Measurements from ENCODE around the gene TROAP. TPM values are rescaled to one million over a fixed set of nuclear protein-coding genes. Genes with fewer than 3 reads are reported as not detected.
"Not testable (repeated sequence)": the region's sequence is repeated elsewhere in the genome, so short reads cannot be mapped to it uniquely, and the experiment has no call there.

Gene TROAP
- total RNA-seq, 1 donor from 2014 or later: 0.66 TPM

- DNase-seq: no peak
- intact Hi-C loops (cut with micrococcal nuclease): no loop called here
- Histone ChIP-seq H3K36me3 (peaks cover 17% of the 10 kb centered on the region), H3K27me3 (ENCODE audit: low read depth) (no peaks in the 10 kb centered on the region), H3K4me1 (peaks cover 11% of the 10 kb centered on the region), H3K9me3 (replicated peaks) (no peaks in the 10 kb centered on the region), H3K4me3 (no peak overlapping the region), H3K27ac (replicated peaks) (no peak overlapping the region)
- TF ChIP-seq CTCF (IDR thresholded peaks at IDR 0.05; ENCODE audit: borderline replicate concordance): no peak
Measured at GRCh38 chr12:49277466-49277865, 45.6 kb upstream of the TROAP start.

GRCh38 chr12:49279706-49280159 is 43.3 kb upstream of the TROAP start:
- peaks cover 3% of the 10 kb centered on the region for H3K4me1 ChIP-seq
- H3K27ac ChIP-seq (replicated peaks): no peak overlapping the region
- intact Hi-C loops (cut with micrococcal nuclease): no loop called here
- DNase-seq: no peak
- no peaks in the 10 kb centered on the region for H3K9me3 ChIP-seq (replicated peaks)
- H3K36me3 ChIP-seq: no peaks in the 10 kb centered on the region
- H3K4me3 ChIP-seq: no peak overlapping the region
- TF ChIP-seq CTCF (IDR thresholded peaks at IDR 0.05; ENCODE audit: borderline replicate concordance): no peak
- H3K27me3 ChIP-seq (ENCODE audit: low read depth): peaks cover 13% of the 10 kb centered on the region

GRCh38 chr12:49280545-49280944 is 42.5 kb upstream of the TROAP start:
- intact Hi-C loops (cut with micrococcal nuclease); H3K27ac ChIP-seq (replicated peaks); DNase-seq; H3K4me1 ChIP-seq; H3K36me3 ChIP-seq; H3K9me3 ChIP-seq (replicated peaks); H3K4me3 ChIP-seq: not testable (repeated sequence)
- peaks cover 21% of the 10 kb centered on the region for H3K27me3 ChIP-seq (ENCODE audit: low read depth)

GRCh38 chr12:49282302-49282701 is 40.8 kb upstream of the TROAP start:
- intact Hi-C loops (cut with micrococcal nuclease): no loop called here
- no peak for DNase-seq
- Histone ChIP-seq H3K4me3 (no peak overlapping the region), H3K4me1 (no peaks in the 10 kb centered on the region), H3K27ac (replicated peaks) (no peak overlapping the region), H3K27me3 (ENCODE audit: low read depth) (peaks cover 39% of the 10 kb centered on the region), H3K9me3 (replicated peaks) (no peaks in the 10 kb centered on the region), H3K36me3 (no peaks in the 10 kb centered on the region)
- TF ChIP-seq CTCF (IDR thresholded peaks at IDR 0.05; ENCODE audit: borderline replicate concordance): no peak

GRCh38 chr12:49282740-49283375 is 40.2 kb upstream of the TROAP start:
- H3K4me3 ChIP-seq; intact Hi-C loops (cut with micrococcal nuclease): not testable (repeated sequence)

GRCh38 chr12:49283541-49284429 is 39.3 kb upstream of the TROAP start:
- TF ChIP-seq CTCF (IDR thresholded peaks at IDR 0.05; ENCODE audit: borderline replicate concordance): no peak
- DNase-seq: no peak
- intact Hi-C loops (cut with micrococcal nuclease): no loop called here

More at GRCh38 chr12:49282740-49283375, 40.2 kb upstream of the TROAP start:
- H3K9me3 ChIP-seq (replicated peaks); DNase-seq; H3K36me3 ChIP-seq; H3K27ac ChIP-seq (replicated peaks); H3K4me1 ChIP-seq: not testable (repeated sequence)
- peaks cover 44% of the 10 kb centered on the region for H3K27me3 ChIP-seq (ENCODE audit: low read depth)

More at GRCh38 chr12:49283541-49284429, 39.3 kb upstream of the TROAP start:
- Histone ChIP-seq H3K4me1 (no peaks in the 10 kb centered on the region), H3K27me3 (ENCODE audit: low read depth) (peaks cover 52% of the 10 kb centered on the region), H3K27ac (replicated peaks) (no peak overlapping the region), H3K9me3 (replicated peaks) (no peaks in the 10 kb centered on the region), H3K4me3 (no peak overlapping the region), H3K36me3 (no peaks in the 10 kb centered on the region)

Measured in left ventricle myocardium inferior (tissue), 1 donor.